ENCODE results near the gene PDE4B.

GRCh38 chr1:65866439-65866838 lies 73.7 kb downstream of the PDE4B start:
- TF ChIP-seq POLR2A (IDR thresholded peaks at IDR 0.05; ENCODE audit: low read length), result no peak
- no peak for TF ChIP-seq GATA1 (IDR thresholded peaks at IDR 0.05; ENCODE audit: low read depth, low read length)

Measured in erythroblast (primary cell).